ENCODE results near the gene DNHD1.

Gene DNHD1

GRCh38 chr11:6539748-6540268 is 42.7 kb downstream of the DNHD1 start:
- no peak overlapping the region for H3K27ac Mint-ChIP-seq
- no peak overlapping the region for H3K4me3 Mint-ChIP-seq
- no peak for ATAC-seq
- no peak for DNase-seq
- H3K9me3 Mint-ChIP-seq = no peaks in the 10 kb centered on the region
- H3K27me3 Mint-ChIP-seq = no peaks in the 10 kb centered on the region
- H3K4me1 Mint-ChIP-seq = peaks cover 11% of the 10 kb centered on the region

GRCh38 chr11:6541356-6541755 is 44.3 kb downstream of the DNHD1 start:
- DNase-seq = no peak
- Mint-ChIP-seq H3K27ac (no peak overlapping the region), H3K4me1 (peaks cover 11% of the 10 kb centered on the region), H3K27me3 (no peaks in the 10 kb centered on the region), H3K4me3 (no peak overlapping the region), H3K9me3 (no peaks in the 10 kb centered on the region)
- ATAC-seq = no peak

- H3K27me3 Mint-ChIP-seq = no peaks in the 10 kb centered on the region
- H3K4me3 Mint-ChIP-seq = no peak overlapping the region
These were observed 45.6 kb downstream of the DNHD1 start for GRCh38 chr11:6542727-6543126.

GRCh38 chr11:6544921-6545850 is 48.1 kb downstream of the DNHD1 start:
- no peak for ATAC-seq
- H3K4me1 Mint-ChIP-seq = peaks cover 11% of the 10 kb centered on the region
- H3K4me3 Mint-ChIP-seq = no peak overlapping the region
- DNase-seq = no peak
- H3K9me3 Mint-ChIP-seq = no peaks in the 10 kb centered on the region
- H3K27me3 Mint-ChIP-seq = no peaks in the 10 kb centered on the region
- no peak overlapping the region for H3K27ac Mint-ChIP-seq

More at GRCh38 chr11:6542727-6543126, 45.6 kb downstream of the DNHD1 start:
- DNase-seq (no peak), ATAC-seq (no peak)
- peaks cover 11% of the 10 kb centered on the region for H3K4me1 Mint-ChIP-seq
- H3K9me3 Mint-ChIP-seq = no peaks in the 10 kb centered on the region
- no peak overlapping the region for H3K27ac Mint-ChIP-seq

- DNase-seq = no peak
- H3K27ac Mint-ChIP-seq = no peak overlapping the region
- H3K4me3 Mint-ChIP-seq = no peak overlapping the region
- H3K4me1 Mint-ChIP-seq = peaks cover 11% of the 10 kb centered on the region
- peak; percentile 26 for ATAC-seq
- no peaks in the 10 kb centered on the region for H3K27me3 Mint-ChIP-seq
- H3K9me3 Mint-ChIP-seq = no peaks in the 10 kb centered on the region
These were observed 49.0 kb downstream of the DNHD1 start for GRCh38 chr11:6545917-6546605.

- H3K27ac Mint-ChIP-seq = no peak overlapping the region
- H3K9me3 Mint-ChIP-seq = no peaks in the 10 kb centered on the region
- ATAC-seq = no peak
- peaks cover 11% of the 10 kb centered on the region for H3K4me1 Mint-ChIP-seq
- no peak overlapping the region for H3K4me3 Mint-ChIP-seq
- H3K27me3 Mint-ChIP-seq = no peaks in the 10 kb centered on the region
- DNase-seq = no peak
These were observed 49.7 kb downstream of the DNHD1 start for GRCh38 chr11:6546735-6547134.

GRCh38 chr11:6547177-6547576 is 50.1 kb downstream of the DNHD1 start:
- Mint-ChIP-seq H3K4me3 (no peak overlapping the region), H3K9me3 (no peaks in the 10 kb centered on the region), H3K4me1 (peaks cover 10% of the 10 kb centered on the region), H3K27ac (no peak overlapping the region), H3K27me3 (no peaks in the 10 kb centered on the region)
- DNase-seq (no peak), ATAC-seq (peak; percentile 26)

GRCh38 chr11:6548121-6548520 is 51.0 kb downstream of the DNHD1 start:
- no peak for ATAC-seq
- no peak overlapping the region for H3K27ac Mint-ChIP-seq

GRCh38 chr11:6548641-6549040 is 51.6 kb downstream of the DNHD1 start:
- Mint-ChIP-seq H3K4me3 (no peak overlapping the region), H3K27me3 (no peaks in the 10 kb centered on the region), H3K9me3 (no peaks in the 10 kb centered on the region), H3K27ac (no peak overlapping the region), H3K4me1 (no peaks in the 10 kb centered on the region)
- ATAC-seq (no peak), DNase-seq (no peak)

More at GRCh38 chr11:6548121-6548520, 51.0 kb downstream of the DNHD1 start:
- Mint-ChIP-seq H3K4me3 (no peak overlapping the region), H3K9me3 (no peaks in the 10 kb centered on the region), H3K27me3 (no peaks in the 10 kb centered on the region), H3K4me1 (peaks cover under 1% of the 10 kb centered on the region)
- DNase-seq = no peak

- Mint-ChIP-seq H3K27me3 (no peaks in the 10 kb centered on the region), H3K4me3 (no peak overlapping the region), H3K9me3 (no peaks in the 10 kb centered on the region), H3K27ac (no peak overlapping the region), H3K4me1 (no peaks in the 10 kb centered on the region)
- no peak for ATAC-seq
- no peak for DNase-seq
These were observed 56.6 kb downstream of the DNHD1 start for GRCh38 chr11:6553634-6554033.

GRCh38 chr11:6554828-6555706 is 58.0 kb downstream of the DNHD1 start:
- no peaks in the 10 kb centered on the region for H3K4me1 Mint-ChIP-seq
- H3K27ac Mint-ChIP-seq = peak overlapping the region in 1 of 2 donors; percentile 8
- H3K9me3 Mint-ChIP-seq = no peaks in the 10 kb centered on the region
- DNase-seq (no peak), ATAC-seq (no peak)
- no peaks in the 10 kb centered on the region for H3K27me3 Mint-ChIP-seq
- no peak overlapping the region for H3K4me3 Mint-ChIP-seq

GRCh38 chr11:6556139-6556949 is 59.3 kb downstream of the DNHD1 start:
- Mint-ChIP-seq H3K9me3 (no peaks in the 10 kb centered on the region), H3K4me1 (no peaks in the 10 kb centered on the region), H3K27me3 (no peaks in the 10 kb centered on the region), H3K4me3 (no peak overlapping the region), H3K27ac (no peak overlapping the region)
- ATAC-seq = no peak
- DNase-seq = no peak

- no peaks in the 10 kb centered on the region for H3K27me3 Mint-ChIP-seq
- ATAC-seq (no peak), DNase-seq (no peak)
- peak overlapping the region in 1 of 2 donors; percentile 2 for H3K27ac Mint-ChIP-seq
- no peaks in the 10 kb centered on the region for H3K4me1 Mint-ChIP-seq
- no peaks in the 10 kb centered on the region for H3K9me3 Mint-ChIP-seq
- H3K4me3 Mint-ChIP-seq = no peak overlapping the region
These were observed 60.0 kb downstream of the DNHD1 start for GRCh38 chr11:6557063-6557462.

- H3K9me3 Mint-ChIP-seq = no peaks in the 10 kb centered on the region
- H3K27ac Mint-ChIP-seq = no peak overlapping the region
- no peak for DNase-seq
- H3K4me1 Mint-ChIP-seq = no peaks in the 10 kb centered on the region
- ATAC-seq = no peak
- no peaks in the 10 kb centered on the region for H3K27me3 Mint-ChIP-seq
- H3K4me3 Mint-ChIP-seq = no peak overlapping the region
These were observed 60.9 kb downstream of the DNHD1 start for GRCh38 chr11:6557761-6558674.
